Ammon's horn (tissue), 1 donor: Measurements from ENCODE around the gene LRIG3.
"Not testable (repeated sequence)": the region's sequence is repeated elsewhere in the genome, so short reads cannot be mapped to it uniquely, and the experiment has no call there.

Experiments
- DNase-seq: peaks from one replicate; pipeline ENCODE4 v3.0.0-alpha.2; 2016; ENCODE audit warnings: low spot score

The LRIG3 gene

DNA sequence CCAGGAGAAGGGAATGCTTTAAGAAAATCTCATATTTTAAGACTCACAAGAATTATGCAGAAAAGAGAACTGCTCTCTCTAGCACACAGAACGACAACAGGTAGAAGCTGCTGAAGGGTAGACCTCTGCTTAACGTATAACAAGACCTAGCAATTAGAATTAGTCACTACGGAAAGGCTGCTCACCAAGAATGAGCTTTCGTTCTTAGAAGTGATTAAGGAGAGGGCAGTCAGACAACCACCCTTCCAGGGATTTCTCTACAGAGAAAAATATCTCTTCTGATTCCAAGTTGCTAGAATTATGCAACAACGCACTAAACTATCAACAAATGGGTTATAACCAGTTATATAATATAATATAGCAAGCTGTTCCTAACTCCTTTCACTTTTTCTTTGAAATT is 18.6 kb downstream of the LRIG3 start:
- no peak for DNase-seq

DNA sequence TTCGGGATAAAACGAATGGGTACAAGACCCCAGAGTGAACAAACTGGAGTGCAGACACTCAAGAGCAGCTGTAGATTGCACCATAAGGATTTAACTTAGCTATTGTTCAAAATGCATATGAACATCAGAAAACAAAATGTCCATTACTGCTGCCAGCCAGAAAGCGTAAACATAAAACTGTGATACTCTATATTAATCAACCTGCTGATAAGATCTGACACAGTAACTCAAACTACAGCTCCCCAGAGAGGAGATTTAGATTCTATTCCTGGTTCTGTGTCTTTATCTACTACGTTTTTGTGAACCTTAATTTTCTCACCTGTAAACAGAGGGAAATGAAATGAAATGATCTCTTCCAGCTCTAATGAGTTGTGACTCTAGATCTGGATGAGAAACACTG is 22.3 kb downstream of the LRIG3 start:
- DNase-seq, result no peak

DNA sequence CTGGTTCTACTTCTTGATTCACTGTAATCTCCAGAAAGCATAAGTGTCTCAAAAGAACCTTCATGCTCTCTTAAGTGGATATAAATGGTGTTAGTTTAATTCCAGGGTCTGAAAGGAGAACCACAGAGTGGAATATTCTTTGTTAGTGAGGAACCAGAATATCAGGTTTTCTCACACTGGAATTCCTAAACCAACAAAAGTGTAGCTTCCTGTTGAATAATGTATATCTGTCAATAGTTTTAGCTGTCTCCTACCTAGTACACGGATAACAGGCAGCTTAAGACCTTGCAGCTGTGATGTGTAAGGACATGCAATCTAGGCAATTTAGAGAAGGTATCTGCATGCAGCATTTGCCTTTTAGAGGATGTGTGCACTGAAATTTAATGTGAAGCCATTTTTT is 24.0 kb downstream of the LRIG3 start:
- DNase-seq, result no peak

DNA sequence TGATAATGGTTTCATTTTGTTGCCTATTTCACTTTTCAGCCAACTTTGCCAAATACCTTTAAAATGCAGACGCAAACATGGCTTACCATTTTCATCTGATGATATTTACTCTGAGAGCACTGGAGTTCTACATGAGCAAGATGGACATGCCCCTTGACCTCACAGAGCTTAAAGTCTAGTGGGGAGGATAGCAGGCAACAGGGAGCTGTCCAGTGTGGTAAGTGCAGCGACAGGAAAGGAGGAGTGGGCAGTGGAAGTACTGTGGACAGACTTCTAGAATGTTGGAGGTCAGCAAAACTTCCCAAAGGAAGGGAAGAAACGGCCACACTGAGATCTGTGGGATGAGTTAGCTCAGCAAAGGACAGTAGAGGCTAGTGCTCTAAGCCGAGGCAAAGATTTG is 25.3 kb downstream of the LRIG3 start:
- no peak for DNase-seq

DNA sequence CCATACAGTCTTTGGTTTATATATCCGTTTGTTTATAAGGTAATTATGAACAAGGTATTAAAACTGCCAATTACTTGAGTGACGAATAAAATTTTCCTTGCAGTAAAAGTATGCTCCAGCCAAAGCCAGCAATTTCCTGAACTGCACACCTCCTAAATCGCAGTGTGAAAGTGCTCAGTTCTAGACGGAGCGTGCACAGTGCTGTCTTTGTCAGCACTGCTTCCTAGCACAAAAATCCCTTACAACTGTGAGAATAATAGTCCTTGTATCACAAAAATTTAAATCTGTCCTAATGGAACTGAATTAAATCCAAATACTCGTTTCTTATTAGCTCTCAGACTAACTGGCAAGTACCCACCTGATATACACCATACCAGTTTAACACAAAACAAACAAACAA is 26.3 kb downstream of the LRIG3 start:
- peak; percentile 81 for DNase-seq

DNA sequence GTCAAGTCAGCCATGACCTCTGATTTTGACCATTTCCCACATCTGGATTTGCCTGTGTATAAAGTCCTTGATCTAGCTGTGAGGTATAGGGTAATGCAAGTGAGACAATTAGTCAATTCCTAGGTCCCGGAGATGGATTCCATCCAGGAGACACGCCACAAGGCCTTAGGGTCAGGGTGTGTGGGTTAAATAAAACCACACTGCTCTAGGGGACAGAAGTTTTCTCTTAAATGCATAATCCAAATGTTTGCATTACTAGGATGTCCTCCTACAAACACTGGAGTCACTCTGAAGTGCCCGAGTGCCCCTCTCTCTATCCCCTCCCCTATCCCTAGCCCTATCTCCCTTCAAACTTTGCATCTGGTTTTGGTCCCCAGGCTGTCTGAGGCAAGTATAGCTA is 26.8 kb downstream of the LRIG3 start:
- DNase-seq, result no peak

DNA sequence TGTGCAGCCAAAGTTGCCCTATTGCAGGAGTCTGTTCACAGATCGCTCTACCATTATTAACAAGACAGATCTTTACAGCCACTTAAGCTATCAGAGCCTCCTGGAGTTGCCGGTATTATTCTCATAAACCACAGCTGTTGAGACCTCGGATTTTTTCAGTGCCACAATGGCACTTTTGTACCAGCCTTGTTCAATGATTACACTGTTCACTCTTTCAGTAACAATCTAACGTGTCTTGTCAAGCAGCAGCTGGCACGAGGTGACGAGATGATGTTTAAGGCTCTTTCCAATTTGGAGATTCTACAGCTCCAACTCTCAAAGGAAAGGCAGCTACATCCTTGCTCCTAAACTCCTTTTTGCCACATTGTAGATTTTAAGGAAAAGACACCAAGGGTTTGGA is 30.7 kb downstream of the LRIG3 start:
- peak; percentile 79 for DNase-seq

DNA sequence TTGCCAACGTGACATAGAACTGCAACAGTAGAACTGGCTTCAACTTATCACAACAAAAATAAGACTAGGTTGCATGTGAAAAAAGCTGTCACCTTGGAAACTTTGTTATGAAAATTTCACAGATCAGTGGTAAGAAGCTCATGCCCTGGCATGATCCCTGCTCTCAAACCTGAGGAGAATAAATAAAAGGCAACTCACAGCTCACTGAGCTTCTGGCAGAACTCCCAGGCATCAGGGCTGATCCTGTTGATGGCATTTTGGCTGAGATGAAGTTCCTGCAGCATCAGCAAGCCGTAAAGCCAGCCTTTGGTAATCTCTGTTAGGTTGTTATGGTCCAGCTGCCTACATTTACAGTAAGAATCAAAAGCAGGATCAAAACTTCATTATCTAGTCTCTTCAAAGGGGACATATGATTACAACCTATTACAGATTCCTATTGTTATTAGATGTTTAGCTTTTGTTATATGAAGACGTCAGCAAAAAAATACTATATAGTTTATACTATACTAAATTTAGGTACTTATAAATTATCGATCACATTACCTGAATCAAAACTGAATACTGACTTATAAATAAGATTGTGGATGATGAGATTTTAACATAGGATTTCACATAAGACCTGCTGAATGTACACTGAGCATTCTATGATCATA is 32.0 kb downstream of the LRIG3 start:
- DNase-seq, result peak; percentile 88

DNA sequence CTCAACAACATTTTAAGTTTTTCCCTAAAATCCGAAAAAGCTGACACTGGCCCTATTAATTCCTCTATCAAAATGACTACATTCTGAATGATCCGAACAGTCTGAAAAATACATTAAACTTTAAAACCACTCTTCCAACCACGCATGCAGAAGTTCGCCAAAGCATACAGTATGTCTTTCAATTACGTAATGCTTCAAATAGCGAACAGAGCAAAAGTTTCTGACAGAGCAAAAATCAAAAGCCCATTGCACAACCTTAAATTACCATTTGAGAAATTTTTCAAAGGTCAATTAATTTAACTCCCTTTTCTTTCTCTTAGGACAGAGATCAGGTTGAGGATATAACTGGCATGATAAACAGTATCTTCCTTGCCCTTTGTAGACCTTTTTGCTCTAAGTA is 33.2 kb downstream of the LRIG3 start:
- DNase-seq, result no peak

DNA sequence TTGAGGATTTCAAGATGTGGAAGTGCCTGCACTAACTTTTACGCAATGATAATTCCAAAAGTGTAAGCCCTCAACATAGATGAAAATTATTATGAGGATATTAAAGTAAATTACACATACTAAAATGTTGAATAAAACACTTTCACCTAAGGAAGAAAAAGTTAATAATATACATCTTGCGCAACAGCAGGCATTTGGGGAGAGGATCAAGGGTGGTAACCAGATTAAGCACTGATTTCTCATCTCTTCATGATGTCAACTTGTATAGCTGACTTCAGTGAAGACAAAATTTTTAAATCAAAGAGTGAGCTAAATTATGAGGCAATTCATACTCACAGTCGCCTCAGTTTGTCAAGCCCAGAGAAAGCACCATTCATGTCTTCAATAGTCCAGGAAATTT is 33.8 kb downstream of the LRIG3 start:
- no peak for DNase-seq

DNA sequence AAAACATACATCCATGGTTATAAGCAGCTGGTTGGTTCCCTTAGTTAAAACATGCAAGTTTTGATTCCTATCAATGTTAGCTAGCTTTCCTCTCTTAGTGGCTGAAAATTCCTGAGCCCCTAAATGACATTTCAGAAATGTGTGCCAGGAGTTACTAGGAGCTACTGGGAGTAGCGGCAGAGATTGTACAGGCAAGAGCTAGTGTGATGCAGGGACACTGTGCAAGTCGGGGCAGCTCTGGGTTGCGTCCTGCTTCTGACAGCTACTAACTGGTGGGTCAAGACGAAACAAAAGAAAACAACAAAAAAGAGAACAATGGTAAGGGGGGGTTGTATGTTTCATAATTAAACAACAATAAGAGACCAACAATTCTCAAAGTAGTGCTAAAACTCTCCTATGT is 35.4 kb downstream of the LRIG3 start:
- DNase-seq, result no peak

DNA sequence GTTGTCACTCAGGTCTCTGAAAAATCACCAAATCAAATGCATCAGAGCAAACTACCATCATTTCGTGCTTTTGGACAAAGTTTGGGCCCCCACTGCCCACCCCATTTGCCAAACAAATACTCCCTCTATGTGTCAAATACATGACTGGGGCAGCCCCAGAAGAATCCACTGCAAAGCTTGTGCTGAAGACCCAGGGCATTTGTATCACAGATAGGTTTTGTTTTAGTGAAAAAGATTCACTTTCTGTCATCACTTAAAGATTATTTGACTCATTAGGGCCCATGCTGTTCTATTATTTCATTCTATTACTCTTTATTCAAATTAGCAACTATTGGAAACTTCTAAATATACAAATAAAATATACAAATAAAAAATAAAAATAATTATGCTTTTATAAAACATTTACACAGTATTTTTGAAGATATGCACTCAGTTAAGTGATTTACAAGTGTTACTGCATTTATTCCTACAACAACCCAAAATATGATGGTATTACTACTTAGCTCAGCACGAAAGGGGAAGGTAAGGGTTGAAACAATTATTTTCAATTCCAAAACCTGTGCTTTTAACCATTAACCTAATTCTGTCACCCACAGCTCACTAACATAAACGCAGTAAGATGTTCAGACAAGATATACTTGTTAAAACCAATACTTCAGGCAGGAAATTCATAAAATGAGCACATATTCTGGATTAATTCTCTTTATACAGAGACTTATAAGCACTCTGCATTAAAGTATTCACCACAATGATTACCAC is 36.5 kb downstream of the LRIG3 start:
- DNase-seq, result no peak

DNA sequence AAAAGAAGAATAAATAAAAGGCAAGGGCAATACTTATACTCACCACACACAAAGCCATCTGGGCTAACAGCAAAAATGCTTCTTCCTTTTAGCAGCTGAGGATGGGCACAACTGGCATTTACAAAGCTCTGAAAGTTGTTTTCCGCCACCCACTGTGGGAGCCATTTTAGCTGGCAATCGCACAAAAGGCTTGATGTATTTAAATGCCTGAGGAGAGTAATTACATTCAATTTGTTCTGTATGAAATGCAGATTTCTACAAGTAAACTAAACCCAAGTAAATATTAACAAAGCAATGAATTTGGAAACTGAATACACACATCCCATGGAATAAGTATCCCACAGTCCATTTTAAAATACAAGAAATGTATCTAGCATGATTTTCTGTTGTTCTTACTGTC is 37.5 kb downstream of the LRIG3 start:
- DNase-seq, result no peak

DNA sequence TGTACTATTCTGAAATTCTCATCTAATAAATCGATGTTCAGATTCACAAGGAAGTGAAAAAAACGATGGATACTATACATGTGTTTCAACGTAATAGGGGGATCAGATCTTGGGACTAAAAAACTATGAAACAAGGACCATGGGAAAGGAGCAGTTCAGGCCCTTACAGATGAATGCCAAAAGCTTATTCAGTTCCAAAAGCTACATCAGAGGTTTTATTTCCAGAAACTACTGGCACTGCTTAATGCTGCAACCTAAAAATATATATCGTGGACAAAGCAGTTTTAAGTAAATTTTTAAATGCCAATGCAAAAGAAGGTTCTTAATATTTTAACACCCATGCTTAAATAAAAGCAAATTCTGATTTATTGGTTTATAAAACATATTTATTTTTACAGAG is 38.5 kb downstream of the LRIG3 start:
- no peak for DNase-seq

DNA sequence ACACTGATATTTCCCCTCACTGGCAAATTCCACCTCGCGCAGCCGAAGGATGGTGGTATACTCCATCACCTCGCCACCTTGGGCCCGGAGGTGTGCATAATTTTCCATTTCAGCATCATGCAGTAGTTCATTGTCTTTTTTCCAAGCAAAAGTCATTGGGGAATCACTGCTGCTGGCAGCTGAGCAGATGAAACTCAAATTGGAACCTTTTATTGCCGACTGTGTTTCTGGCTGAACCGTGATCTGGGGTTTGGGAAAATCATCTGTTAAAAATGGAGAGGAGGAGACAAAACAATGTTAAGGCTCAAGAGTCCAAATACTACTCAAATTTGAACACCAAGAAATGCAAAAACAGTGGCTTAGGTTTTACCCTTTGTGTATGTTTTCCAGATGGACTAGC is 39.7 kb downstream of the LRIG3 start:
- DNase-seq, result no peak

DNA sequence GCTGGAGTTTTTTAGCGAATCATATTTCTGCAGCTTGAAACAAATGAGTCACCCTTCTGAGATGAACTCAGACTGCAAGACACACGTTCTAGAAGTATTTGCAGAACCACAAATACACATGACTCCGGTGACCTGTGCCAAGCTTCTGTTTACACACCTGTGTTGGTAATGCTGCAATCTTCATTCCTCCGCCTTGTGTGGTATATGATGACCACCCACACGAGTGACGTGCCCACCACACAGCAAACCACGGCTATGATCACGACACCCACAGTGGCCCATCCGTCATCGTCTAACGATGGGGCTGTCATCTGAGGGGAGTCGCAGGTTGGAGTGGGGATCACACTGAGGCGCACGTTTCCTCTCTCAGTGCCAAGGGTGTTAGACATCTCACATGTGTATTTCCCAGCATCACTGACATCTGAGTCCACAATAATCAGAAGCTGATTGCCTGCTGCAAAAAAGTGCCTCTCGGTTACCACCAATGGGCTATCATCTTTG is 43.0 kb downstream of the LRIG3 start:
- no peak for DNase-seq

DNA sequence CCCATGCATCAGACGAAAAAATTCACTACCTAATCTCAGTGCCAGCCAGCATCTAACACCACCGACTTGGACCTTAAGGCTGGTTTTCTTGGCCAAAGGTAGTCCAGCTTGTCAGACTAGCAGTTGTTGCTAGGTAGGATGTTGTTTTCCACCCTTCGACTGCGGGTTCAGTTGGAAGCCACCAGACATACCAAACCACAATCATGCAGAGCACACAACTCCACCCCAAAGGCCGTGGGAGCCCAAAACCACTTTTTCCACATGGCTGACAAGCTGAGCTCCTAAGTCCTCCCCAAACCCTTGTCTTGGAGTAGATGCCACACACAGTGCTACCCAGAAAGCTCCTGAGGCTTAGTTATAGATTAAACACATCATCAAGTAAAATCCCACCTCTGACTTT is 46.8 kb downstream of the LRIG3 start:
- DNase-seq, result no peak

DNA sequence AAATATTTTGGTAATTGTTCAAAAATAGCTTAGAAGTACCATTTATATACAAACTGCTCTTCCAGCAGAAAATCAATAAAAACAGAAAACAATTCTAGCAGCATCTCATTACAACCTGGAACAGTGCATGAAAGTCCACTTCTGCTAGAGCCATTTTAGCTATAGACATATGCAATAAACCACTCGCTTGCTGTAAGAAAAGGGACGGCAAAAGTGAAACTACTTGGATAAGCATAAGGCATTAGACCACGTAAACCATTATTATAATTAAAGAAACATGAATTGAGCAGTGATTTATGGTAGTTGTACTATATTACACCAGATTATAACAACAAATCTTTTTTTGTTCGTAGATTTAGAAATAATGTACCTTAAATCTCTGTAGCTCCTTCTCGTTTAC is 48.7 kb downstream of the LRIG3 start:
- no peak for DNase-seq

DNA sequence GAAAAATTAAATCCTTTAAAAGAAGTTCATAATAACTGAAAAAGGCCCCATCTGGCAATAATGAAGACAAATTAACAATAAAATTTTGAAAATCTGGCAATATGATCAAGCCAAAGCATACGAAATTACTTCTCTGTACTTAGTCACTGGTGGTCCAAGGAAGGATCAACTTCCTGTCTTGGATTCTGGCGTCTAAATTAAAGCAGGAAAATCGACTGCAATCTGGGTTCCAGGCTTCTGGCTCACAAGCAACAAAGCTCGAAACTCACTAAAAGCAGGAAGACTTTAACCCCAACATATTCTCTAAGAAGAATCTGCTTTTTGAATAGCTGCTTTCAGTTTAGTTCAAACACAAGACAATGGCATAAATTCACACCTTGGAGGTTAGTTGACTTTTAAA is 49.7 kb downstream of the LRIG3 start:
- no peak for DNase-seq

DNA sequence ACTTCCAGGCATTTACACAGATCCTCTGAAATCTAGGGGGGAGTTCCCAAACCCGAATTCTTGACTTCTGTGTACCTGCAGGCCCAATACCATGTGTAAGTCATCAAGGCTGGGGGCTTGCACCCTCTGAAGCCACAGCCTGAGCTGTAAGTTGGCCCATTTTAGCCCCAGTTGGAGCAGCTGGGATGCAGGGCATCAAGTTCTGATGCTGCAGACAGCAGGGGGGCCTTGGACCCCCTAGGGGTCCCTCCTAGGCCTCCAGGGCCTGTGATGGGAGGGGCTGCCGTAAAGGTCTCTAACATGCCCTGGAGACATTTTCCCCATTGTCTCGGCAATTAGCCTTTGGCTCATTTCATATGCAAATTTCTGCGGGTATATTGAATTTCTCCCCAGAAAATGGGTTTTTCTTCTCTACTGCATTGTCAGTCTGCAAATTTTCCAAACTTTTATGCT is 59.5 kb downstream of the LRIG3 start:
- DNase-seq, result no peak

DNA sequence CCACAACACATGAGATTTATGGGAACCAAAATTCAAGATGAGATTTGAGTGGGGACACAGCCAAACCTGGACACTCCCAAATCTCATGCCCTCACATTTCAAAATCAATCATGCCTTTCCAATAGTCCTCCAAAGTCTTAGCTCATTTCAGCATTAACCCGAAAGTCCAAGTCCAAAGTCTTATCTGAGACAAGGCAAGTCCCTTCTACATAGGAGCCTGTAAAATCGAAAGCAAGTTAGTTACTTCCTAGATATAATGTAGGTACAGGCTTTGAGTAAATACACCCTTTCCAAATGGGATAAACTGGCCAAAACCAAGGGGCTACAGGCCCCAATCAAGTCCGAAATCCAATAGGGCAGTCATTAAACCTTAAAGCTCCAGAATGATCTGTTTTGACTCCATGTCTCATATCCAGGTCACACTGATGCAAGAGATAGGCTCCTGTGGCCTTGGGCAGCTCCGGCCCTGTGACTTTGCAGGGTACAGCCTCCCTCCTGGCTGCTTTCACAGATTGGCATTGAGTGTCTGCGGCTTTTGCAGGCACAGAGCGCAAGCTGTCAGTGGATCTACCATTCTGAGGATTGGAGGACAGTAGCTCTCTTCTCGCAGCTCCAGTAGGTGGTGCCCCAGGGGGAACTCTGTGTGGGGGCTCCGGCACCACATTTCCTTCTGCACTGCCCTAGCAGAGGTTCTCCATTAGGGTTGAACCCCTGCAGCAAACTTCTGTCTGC is 60.1 kb downstream of the LRIG3 start:
- DNase-seq, result no peak

DNA sequence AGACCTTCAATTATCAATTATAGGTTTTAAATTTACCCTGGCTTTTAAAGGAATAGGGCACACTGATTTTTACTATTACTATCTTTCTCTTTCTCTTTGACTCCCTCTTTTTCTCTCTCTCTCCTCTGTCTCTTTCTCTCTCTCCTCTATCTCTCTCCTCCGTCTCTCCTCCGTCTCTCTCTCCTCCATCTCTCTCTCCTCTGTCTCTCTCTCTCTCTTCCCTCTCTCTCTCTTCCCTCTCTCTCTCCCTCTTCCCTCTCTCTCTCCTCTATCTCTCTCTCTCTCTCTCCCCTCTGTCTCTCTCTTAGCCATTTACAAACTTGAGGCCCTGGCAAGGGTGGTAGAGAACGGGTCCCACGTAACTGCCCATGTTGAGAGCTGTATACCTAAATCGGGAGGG is 62.3 kb downstream of the LRIG3 start:
- DNase-seq, result no peak

DNA sequence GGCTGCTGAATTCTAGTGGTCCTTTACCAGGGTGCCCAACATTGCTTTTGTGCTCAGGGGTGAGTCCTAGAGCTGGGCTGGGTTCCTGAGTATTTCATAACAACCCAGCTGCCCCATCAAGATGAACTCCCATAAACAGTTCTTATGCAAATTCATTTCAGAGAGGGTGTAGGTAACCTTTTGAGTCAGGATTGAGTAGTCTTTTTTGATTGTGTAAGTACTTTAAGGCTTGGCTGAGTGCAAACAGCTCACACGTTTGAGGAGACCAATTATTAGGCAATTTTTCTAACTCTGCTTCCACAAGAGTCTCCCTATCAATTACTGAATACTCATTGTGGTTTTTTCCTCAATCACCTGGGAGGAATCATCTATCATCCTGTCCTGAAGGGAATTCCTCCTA is 63.1 kb downstream of the LRIG3 start:
- DNase-seq, result not testable (repeated sequence)
